ENCODE measurements around the gene CTU2. TPM values are rescaled to one million over a fixed set of nuclear protein-coding genes. Genes with fewer than 3 reads are reported as not detected.

The CTU2 gene
- total RNA-seq, 1 donor from 2014 or later, result 21.3 TPM

DNA sequence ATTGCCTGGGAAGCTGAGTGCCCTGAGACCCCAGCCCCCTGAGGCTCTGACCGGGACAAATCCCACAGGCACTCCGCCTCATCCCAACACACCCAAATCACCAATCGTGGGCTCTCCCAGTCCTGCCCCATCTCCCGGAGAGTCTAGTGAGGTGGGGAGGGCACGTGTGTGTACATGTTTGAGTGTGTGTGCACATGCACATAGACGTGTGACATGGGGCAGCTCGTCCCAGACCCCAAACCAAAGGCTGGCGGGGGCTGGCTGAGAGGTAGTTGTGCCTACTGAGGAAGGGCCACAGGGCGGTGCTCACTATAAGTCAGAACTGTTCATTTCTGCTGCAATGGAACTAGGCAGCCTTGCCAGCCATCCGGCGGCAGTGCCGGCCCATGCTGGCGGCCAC, 28.6 kb upstream of the CTU2 start:
- no peak for ATAC-seq

DNA sequence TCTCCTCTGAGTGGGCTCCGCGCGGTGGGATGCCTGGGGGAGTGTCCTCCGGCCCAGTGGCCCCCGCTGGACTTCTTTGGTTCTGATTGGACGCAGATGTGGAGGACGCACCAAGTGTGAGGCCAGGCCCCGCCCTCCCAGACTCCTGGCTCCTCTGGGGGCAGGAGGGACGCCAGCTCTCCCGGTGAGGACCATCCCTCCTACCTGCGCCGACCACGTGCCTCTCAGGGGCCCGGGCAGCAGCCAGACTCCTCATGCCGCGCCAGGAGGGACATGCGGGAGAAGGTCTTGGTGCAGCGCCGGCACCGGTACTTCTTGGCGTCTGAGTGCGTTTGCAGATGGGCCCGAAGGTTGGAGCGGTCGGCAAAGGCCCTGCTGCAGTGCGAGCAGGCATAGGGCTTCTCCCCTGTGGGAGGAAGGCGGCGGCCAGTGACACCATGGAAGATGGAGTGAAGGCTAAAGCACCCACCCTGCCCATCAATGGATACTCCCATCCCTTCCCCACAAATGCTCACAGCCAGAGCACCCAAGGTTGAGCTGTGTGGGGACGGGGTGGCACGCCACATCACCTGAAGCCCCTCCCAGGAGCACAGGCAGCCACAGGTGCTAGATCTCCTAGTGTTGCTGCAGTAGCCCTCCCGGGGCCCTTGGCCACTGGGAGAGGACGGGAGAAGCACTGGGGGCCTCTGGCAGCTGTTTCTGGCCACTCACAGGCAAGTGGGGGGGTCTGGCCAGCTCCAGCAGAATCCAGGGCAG, 27.9 kb upstream of the CTU2 start:
- DNase-seq (no peak), ATAC-seq (no peak)
- Histone ChIP-seq H3K9me3 (no peaks in the 10 kb centered on the region), H3K4me3 (no peak overlapping the region), H3K4me1 (peaks cover 12% of the 10 kb centered on the region), H3K27ac (no peak overlapping the region), H3K27me3 (peaks cover 5% of the 10 kb centered on the region), H3K36me3 (no peaks in the 10 kb centered on the region)
- TF ChIP-seq, protein P1, sequence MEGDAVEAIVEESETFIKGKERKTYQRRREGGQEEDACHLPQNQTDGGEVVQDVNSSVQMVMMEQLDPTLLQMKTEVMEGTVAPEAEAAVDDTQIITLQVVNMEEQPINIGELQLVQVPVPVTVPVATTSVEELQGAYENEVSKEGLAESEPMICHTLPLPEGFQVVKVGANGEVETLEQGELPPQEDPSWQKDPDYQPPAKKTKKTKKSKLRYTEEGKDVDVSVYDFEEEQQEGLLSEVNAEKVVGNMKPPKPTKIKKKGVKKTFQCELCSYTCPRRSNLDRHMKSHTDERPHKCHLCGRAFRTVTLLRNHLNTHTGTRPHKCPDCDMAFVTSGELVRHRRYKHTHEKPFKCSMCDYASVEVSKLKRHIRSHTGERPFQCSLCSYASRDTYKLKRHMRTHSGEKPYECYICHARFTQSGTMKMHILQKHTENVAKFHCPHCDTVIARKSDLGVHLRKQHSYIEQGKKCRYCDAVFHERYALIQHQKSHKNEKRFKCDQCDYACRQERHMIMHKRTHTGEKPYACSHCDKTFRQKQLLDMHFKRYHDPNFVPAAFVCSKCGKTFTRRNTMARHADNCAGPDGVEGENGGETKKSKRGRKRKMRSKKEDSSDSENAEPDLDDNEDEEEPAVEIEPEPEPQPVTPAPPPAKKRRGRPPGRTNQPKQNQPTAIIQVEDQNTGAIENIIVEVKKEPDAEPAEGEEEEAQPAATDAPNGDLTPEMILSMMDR (IDR thresholded peaks at IDR 0.05), result no peak
- intact Hi-C loops (cut with DNase I), result no loop called here

More for the DNA sequence above, 28.6 kb upstream of the CTU2 start:
- intact Hi-C loops (cut with DNase I), result no loop called here
- Histone ChIP-seq H3K9me3 (no peaks in the 10 kb centered on the region), H3K27me3 (peaks cover 5% of the 10 kb centered on the region), H3K4me1 (peaks cover 12% of the 10 kb centered on the region), H3K4me3 (no peak overlapping the region), H3K27ac (no peak overlapping the region), H3K36me3 (no peaks in the 10 kb centered on the region)
- TF ChIP-seq, protein P1 (IDR thresholded peaks at IDR 0.05), result no peak
- no peak for DNase-seq

DNA sequence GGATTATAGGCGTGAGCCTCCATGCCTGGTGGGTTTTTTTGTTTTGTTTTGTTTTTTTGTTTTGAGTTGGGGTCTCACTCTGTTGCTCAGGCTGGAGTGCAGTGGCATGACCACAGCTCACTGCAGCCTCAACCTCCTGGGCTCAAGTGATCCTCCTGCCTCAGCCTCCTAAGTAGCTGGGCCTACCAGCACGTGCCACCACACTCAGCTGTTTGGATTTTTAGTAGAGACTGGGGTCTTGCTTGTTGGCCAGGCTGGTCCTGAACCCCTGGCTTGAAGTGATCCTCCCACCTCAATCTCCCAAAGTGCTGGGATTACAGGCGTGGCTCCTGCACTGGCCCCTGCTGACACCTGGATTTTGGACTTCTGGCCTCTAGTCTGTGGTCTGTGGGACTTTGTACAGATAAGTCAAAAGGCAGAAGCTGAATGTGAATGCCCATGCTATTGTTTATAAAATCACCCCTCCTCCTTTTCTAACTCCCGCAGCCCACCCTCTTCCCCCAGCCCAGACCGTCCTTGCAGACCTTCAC, 25.7 kb upstream of the CTU2 start:
- H3K4me1 ChIP-seq, result peaks cover 12% of the 10 kb centered on the region
- no peaks in the 10 kb centered on the region for H3K9me3 ChIP-seq
- no peak overlapping the region for H3K4me3 ChIP-seq
- no peak overlapping the region for H3K27ac ChIP-seq
- TF ChIP-seq, protein P1 (IDR thresholded peaks at IDR 0.05), result no peak
- ATAC-seq, result no peak
- no peak for DNase-seq
- intact Hi-C loops (cut with DNase I), result no loop called here
- peaks cover 5% of the 10 kb centered on the region for H3K27me3 ChIP-seq
- H3K36me3 ChIP-seq, result no peaks in the 10 kb centered on the region

DNA sequence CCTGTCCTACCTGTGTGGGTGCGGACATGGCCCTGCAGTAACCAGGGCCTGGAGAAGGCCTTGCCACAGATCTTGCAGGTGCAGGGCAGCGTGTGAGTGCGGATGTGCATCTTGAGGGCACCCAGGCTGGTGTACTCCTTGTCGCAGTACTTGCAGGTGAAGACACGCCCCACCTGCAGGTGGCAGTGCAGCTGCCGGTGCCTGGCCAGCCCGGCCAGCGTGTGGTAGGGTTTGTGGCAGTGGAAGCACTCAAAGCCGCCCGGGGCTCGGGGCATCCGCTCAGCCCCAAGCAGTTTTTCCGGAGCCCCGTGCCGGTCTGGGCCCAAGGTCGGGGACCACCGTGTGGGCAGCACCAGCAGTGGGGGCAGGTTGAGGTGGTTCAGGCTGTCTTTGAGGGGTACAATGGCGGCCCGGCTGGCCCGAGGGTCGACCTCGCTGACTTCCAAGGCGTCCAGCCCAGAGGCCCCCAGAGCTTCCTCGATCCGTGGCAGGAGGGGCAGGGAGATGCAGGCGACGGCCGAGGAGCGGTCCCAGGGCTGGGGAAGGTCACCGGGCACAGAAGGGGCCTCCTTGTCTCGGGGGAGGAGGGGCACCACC, 25.1 kb upstream of the CTU2 start:
- H3K4me1 ChIP-seq, result peaks cover 18% of the 10 kb centered on the region
- intact Hi-C loops (cut with DNase I), result no loop called here
- H3K27ac ChIP-seq, result peak overlapping the region; percentile 60
- peak; percentile 41 for ATAC-seq
- H3K36me3 ChIP-seq, result no peaks in the 10 kb centered on the region
- no peaks in the 10 kb centered on the region for H3K9me3 ChIP-seq
- H3K27me3 ChIP-seq, result peaks cover 5% of the 10 kb centered on the region
- H3K4me3 ChIP-seq, result no peak overlapping the region
- DNase-seq, result no peak
- TF ChIP-seq, protein P1 (IDR thresholded peaks at IDR 0.05), result peak; percentile 43

DNA sequence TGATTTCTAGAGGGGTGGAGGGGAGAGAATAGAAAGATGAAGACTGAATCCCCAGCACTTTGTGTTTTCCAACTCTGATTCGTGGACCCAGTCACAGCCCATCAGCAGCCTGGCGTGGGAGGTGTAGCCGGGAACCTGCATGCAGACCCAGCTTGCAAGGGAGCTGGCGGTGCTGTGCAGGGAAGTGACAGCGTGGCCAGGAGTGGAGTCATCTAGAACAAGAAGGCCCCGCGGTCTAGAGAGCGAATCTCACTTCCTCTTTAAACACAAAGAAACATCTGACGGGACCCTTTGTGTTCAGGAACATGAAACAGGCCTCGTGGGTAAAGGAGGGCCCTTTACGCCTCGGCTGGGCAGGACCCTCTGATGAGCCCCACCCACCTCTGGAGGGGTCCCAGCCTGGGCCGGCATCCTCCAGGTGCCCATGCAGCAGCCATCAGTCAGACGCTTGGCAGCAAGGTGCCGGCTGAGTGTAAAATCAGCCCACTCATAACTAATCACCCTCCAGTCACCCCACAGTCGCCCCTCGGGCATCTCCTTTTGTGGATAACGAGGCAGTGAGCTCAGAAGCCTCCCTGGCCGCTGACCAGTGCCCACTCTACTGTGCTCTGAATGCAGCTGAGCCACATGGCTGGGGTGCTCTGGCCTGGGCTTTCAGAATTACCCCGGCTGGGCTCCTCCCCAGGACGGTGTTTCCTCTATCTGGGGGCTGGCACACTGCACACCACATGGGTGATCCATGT, 24.4 kb upstream of the CTU2 start:
- no peaks in the 10 kb centered on the region for H3K36me3 ChIP-seq
- peaks cover 24% of the 10 kb centered on the region for H3K4me1 ChIP-seq
- H3K27ac ChIP-seq, result peak overlapping the region; percentile 77
- intact Hi-C loops (cut with DNase I), result no loop called here
- TF ChIP-seq, protein P1 (IDR thresholded peaks at IDR 0.05), result no peak
- peaks cover 5% of the 10 kb centered on the region for H3K27me3 ChIP-seq
- ATAC-seq, result peak; percentile 46
- DNase-seq, result peak; percentile 81
- no peak overlapping the region for H3K4me3 ChIP-seq
- H3K9me3 ChIP-seq, result no peaks in the 10 kb centered on the region

All from upper lobe of right lung (tissue), 1 donor.